ENCODE measurements around the gene WWOX.

DNA sequence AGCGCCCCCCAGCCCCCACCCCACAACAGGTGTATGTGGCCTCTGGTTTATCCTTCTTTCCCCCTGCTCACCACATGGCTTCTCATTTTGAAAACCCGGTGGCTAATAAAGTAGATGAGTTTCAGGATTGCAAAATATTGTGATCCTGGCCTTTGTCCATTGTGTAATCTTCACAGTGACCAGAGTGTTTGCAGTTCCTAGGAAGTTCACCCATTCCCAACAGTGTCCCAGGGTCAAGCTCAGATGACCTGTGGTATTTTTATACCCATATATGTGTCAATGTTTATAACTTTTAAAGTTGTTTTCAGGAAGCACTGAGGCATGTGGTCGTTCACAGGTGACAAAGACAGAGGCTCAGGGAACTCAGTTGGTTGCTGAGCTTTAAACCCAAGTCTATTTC lies 721.9 kb downstream of the WWOX start:
- TF ChIP-seq, protein P1, sequence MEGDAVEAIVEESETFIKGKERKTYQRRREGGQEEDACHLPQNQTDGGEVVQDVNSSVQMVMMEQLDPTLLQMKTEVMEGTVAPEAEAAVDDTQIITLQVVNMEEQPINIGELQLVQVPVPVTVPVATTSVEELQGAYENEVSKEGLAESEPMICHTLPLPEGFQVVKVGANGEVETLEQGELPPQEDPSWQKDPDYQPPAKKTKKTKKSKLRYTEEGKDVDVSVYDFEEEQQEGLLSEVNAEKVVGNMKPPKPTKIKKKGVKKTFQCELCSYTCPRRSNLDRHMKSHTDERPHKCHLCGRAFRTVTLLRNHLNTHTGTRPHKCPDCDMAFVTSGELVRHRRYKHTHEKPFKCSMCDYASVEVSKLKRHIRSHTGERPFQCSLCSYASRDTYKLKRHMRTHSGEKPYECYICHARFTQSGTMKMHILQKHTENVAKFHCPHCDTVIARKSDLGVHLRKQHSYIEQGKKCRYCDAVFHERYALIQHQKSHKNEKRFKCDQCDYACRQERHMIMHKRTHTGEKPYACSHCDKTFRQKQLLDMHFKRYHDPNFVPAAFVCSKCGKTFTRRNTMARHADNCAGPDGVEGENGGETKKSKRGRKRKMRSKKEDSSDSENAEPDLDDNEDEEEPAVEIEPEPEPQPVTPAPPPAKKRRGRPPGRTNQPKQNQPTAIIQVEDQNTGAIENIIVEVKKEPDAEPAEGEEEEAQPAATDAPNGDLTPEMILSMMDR (IDR thresholded peaks at IDR 0.05), result no peak
- TF ChIP-seq POLR2A (IDR thresholded peaks at IDR 0.05) (no peak), EP300 (IDR thresholded peaks at IDR 0.05) (no peak), POLR2AphosphoS5 (IDR thresholded peaks at IDR 0.05) (no peak)
